NCI-H82 treated with DMSO at 0.1 percent for 48 hours (cell line): ENCODE measurements around the gene OTUB1.
A peak's percentile ranks its signal among the peaks of the same experiment; 100 is the strongest.
"Not testable (repeated sequence)": the region's sequence is repeated elsewhere in the genome, so short reads cannot be mapped to it uniquely, and the experiment has no call there.

Source experiments
- DNase-seq: peaks from one replicate; lab custom pipeline; 2025; ENCODE audit not compliant: unreplicated experiment; lab: John Stamatoyannopoulos, UW

Gene OTUB1

GRCh38 chr11:64042301-64042700 lies 56.1 kb downstream of the OTUB1 start:
- no peak for DNase-seq

- no peak for DNase-seq
Measured at GRCh38 chr11:64043545-64043944, 57.3 kb downstream of the OTUB1 start.

- DNase-seq: peak; percentile 37
Measured at GRCh38 chr11:64044730-64045393, 58.6 kb downstream of the OTUB1 start.

DNA sequence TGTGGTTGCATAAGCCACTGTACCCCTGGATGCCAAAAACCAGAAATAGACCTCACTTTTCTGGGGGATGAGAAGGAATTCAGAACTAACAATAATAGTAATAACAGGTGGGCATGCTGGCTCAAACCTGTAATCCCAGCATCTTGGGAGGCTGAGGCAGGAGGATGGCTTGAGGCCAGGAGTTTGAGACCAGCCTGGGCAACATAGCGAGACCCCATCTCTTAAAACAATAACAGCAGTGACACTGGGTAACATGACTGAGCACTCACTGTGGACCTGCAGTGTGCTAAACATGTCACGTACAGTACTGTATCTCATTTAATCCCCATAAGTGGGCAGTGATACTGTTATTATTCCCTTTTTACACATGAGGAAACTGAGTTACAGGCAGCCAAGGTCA lies 59.5 kb downstream of the OTUB1 start:
- DNase-seq: no peak

DNA sequence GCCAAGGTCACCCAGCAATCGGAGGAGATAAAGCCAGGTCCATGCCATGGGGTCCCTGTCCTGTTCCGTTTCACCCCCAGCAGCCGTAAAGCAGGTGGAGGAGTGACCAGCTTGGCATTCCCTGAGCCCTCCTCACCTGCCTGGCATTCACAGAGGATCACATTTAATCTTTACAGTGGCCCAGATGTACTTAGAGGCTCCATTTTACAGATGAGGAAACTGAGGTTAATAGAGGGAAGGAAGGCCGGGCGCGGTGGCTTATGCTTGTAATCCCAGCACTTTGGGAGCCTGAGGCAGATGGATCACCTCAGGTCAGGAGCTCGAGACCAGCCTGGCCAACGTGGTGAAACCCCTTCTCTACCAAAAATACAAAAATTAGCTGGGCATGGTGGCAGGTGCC lies 61.1 kb downstream of the OTUB1 start:
- DNase-seq: not testable (repeated sequence)
